H9 (cell line): ENCODE data around the gene CEP164. TPM values are rescaled to one million over a fixed set of nuclear protein-coding genes. Genes with fewer than 3 reads are reported as not detected.

Experiments used
- DNase-seq: peaks from one replicate; pipeline ENCODE4 v3.0.0-alpha.2; 2017
- H2AFZ ChIP-seq: one replicate; pipeline ENCODE4 v1.6.1; 2013; ENCODE audit warnings: mild to moderate bottlenecking, low read length, control low read depth, moderate library complexity
- H2AK5ac ChIP-seq: 2 replicates; pipeline ENCODE4 v1.6.1; 2013; ENCODE audit warnings: low read length, control low read depth, mixed read lengths; ENCODE audit not compliant: insufficient read length
- H2BK120ac ChIP-seq: one replicate; pipeline ENCODE4 v1.6.1; 2013; ENCODE audit warnings: low read depth, mild to moderate bottlenecking, low read length, control low read depth, inconsistent platforms; ENCODE audit not compliant: poor library complexity, severe bottlenecking
- H2BK12ac ChIP-seq: 2 replicates; pipeline ENCODE4 v1.6.1; 2013; ENCODE audit warnings: low read length, control low read depth, mixed read lengths, low read depth; ENCODE audit not compliant: insufficient read length
- H2BK15ac ChIP-seq: 2 replicates; pipeline ENCODE4 v1.6.1; 2013; ENCODE audit warnings: low read depth, low read length, control low read depth
- H2BK20ac ChIP-seq: one replicate; pipeline ENCODE4 v1.6.1; 2013; ENCODE audit warnings: low read depth, mild to moderate bottlenecking, low read length, control low read depth, inconsistent platforms; ENCODE audit not compliant: poor library complexity, severe bottlenecking
- H2BK5ac ChIP-seq: 2 replicates; pipeline ENCODE4 v1.6.1; 2013; ENCODE audit warnings: low read length, control low read depth, mixed read lengths; ENCODE audit not compliant: insufficient read length
- H3K14ac ChIP-seq: 2 replicates; pipeline ENCODE4 v1.6.1; 2013; ENCODE audit warnings: low read length, control low read depth; ENCODE audit not compliant: insufficient read depth
- H3K18ac ChIP-seq: 2 replicates; pipeline ENCODE4 v1.6.1; 2013; ENCODE audit warnings: low read depth, mild to moderate bottlenecking, mixed read lengths, low read length, control low read depth; ENCODE audit not compliant: insufficient read length
- H3K23ac ChIP-seq: 2 replicates; pipeline ENCODE4 v1.6.1; 2013; ENCODE audit warnings: low read length, control low read depth, mixed read lengths, low read depth; ENCODE audit not compliant: insufficient read length
- H3K23me2 ChIP-seq: 2 replicates; pipeline ENCODE4 v1.6.1; 2013; ENCODE audit warnings: low read depth, mild to moderate bottlenecking, mixed read lengths, low read length, control low read depth; ENCODE audit not compliant: insufficient read length, poor library complexity, severe bottlenecking
- H3K27ac ChIP-seq: 2 replicates; pipeline ENCODE4 v1.5.1; 2013; ENCODE audit warnings: low read length, control low read depth, mixed read lengths, low read depth; ENCODE audit not compliant: insufficient read length
- H3K27me3 ChIP-seq: 2 replicates; pipeline ENCODE4 v1.6.1; 2013; ENCODE audit warnings: low read length, control low read depth, inconsistent platforms; ENCODE audit not compliant: insufficient read depth
- H3K4ac ChIP-seq: 2 replicates; pipeline ENCODE4 v1.6.1; 2013; ENCODE audit warnings: low read depth, mild to moderate bottlenecking, control low read depth, inconsistent platforms, low read length, moderate library complexity
- H3K4me1 ChIP-seq: 2 replicates; pipeline ENCODE4 v1.6.1; 2013; ENCODE audit warnings: low read length, control low read depth, inconsistent platforms; ENCODE audit not compliant: insufficient read depth
- H3K4me2 ChIP-seq: 2 replicates; pipeline ENCODE4 v1.6.1; 2013; ENCODE audit warnings: low read length, control low read depth, mixed read lengths; ENCODE audit not compliant: insufficient read length, insufficient read depth
- H3K56ac ChIP-seq: 2 replicates; pipeline ENCODE4 v1.6.1; 2013; ENCODE audit warnings: low read depth, mild to moderate bottlenecking, mixed read lengths, low read length, control low read depth; ENCODE audit not compliant: insufficient read length
- H3K79me1 ChIP-seq: 2 replicates; pipeline ENCODE4 v1.6.1; 2013; ENCODE audit warnings: low read depth, mild to moderate bottlenecking, moderate library complexity, low read length, control low read depth, inconsistent platforms; ENCODE audit not compliant: insufficient read depth, poor library complexity, severe bottlenecking
- H3K79me2 ChIP-seq: 2 replicates; pipeline ENCODE4 v1.6.1; 2013; ENCODE audit warnings: low read length, control low read depth, inconsistent platforms; ENCODE audit not compliant: insufficient read depth
- H3K9ac ChIP-seq: 2 replicates; pipeline ENCODE4 v1.6.1; 2013; ENCODE audit warnings: low read length, control low read depth, mixed read lengths; ENCODE audit not compliant: insufficient read length; ENCODE audit errors: extremely low read depth
- H3K9me3 ChIP-seq: one replicate; pipeline ENCODE4 v1.6.1; 2013; ENCODE audit warnings: low read depth, low read length, inconsistent platforms; ENCODE audit not compliant: control insufficient read depth
- H3T11ph ChIP-seq: one replicate; pipeline ENCODE4 v1.6.1; 2013; ENCODE audit warnings: mild to moderate bottlenecking, low read length, control low read depth, inconsistent platforms
- H4K20me1 ChIP-seq: one replicate; pipeline ENCODE4 v1.6.1; 2013; ENCODE audit not compliant: control insufficient read depth, insufficient read length, insufficient read depth
- H4K5ac ChIP-seq: 2 replicates; pipeline ENCODE4 v1.6.1; 2013; ENCODE audit warnings: low read depth, mild to moderate bottlenecking, mixed read lengths, low read length, control low read depth; ENCODE audit not compliant: insufficient read length
- H4K8ac ChIP-seq: replicated peaks from 2 replicates; pipeline ENCODE4 v1.6.1; 2013; ENCODE audit warnings: low read length, control low read depth, mixed read lengths, low read depth; ENCODE audit not compliant: insufficient read length
- H4K91ac ChIP-seq: 2 replicates; pipeline ENCODE4 v1.6.1; 2013; ENCODE audit warnings: low read depth, mild to moderate bottlenecking, moderate library complexity, mixed read lengths, low read length, control low read depth; ENCODE audit not compliant: insufficient read length
- H3K27ac Mint-ChIP-seq, 3 experiments: 2 replicates in 2 of 3; 3 replicates in 1 of 3; pipeline ENCODE4 v1.8.0; 2020 to 2021; ENCODE audit warnings: mixed read lengths in 3 of 3, mild to moderate bottlenecking in 1 of 3, moderate library complexity in 1 of 3
- H3K27me3 Mint-ChIP-seq: 2 replicates; pipeline ENCODE4 v1.8.0; 2021; ENCODE audit warnings: low read depth, mild to moderate bottlenecking, moderate library complexity, mixed read lengths
- H3K36me3 Mint-ChIP-seq, 3 experiments: 2 replicates in 2 of 3; 3 replicates in 1 of 3; pipeline ENCODE4 v1.8.0; 2020 to 2021; ENCODE audit warnings: low read depth in 3 of 3, mixed read lengths in 3 of 3; ENCODE audit not compliant: insufficient read depth in 1 of 3
- H3K4me1 Mint-ChIP-seq, 2 experiments: 2 replicates each; pipeline ENCODE4 v1.8.0; 2020; ENCODE audit warnings: mixed read lengths in 2 of 2
- H3K4me3 Mint-ChIP-seq, 2 experiments: 2 replicates in 1 of 2; 3 replicates in 1 of 2; pipeline ENCODE4 v1.8.0; 2020 to 2021; ENCODE audit warnings: mild to moderate bottlenecking in 2 of 2, mixed read lengths in 2 of 2, moderate library complexity in 1 of 2
- H3K9me3 Mint-ChIP-seq, 2 experiments: 2 replicates in 1 of 2; 3 replicates in 1 of 2; pipeline ENCODE4 v1.8.0; 2020; ENCODE audit warnings: mild to moderate bottlenecking in 2 of 2, mixed read lengths in 2 of 2, moderate library complexity in 1 of 2
- CTCF ChIP-seq: fragments of 200-600 bp; sonication (generic); conservative IDR thresholded peaks from 3 replicates; pipeline ENCODE4 v1.8.0; 2021; ENCODE audit warnings: antibody characterized with exemption, mild to moderate bottlenecking
- WGBS: extraction: QIAGEN DNeasy Blood & Tissue Kit; methylation state at CpG from one replicate; pipeline ENCODE4 v1.1.7; 2013; ENCODE audit warnings: missing lambda C conversion rate, low lambda C conversion rate, mixed read lengths; ENCODE audit not compliant: insufficient read length; ENCODE audit errors: extremely low coverage; 5-methylcytosine and 5-hydroxymethylcytosine counted together
- total RNA-seq: library from RNA; stranded (reverse); gene quantifications from 2 replicates; pipeline ENCODE4 v1.2.1, GENCODE V29; 2021

The CEP164 gene
- total RNA-seq, 1 experiment from 2014 or later, result 24.9 TPM

GRCh38 chr11:117387992-117388755, 60.5 kb downstream of the CEP164 start:
- Histone ChIP-seq H2AK5ac (no peak overlapping the region), H2BK15ac (no peak overlapping the region), H4K91ac (no peak overlapping the region), H2BK12ac (no peak overlapping the region), H3T11ph (no peak overlapping the region), H3K56ac (no peak overlapping the region), H4K8ac (no peak overlapping the region), H3K18ac (no peak overlapping the region), H4K5ac (no peak overlapping the region), H3K4ac (no peak overlapping the region), H4K20me1 (peaks cover 2% of the 10 kb centered on the region), H3K23me2 (no peaks in the 10 kb centered on the region), H3K27ac (no peak overlapping the region), H2BK120ac (no peak overlapping the region), H3K4me1 (no peaks in the 10 kb centered on the region), H3K79me1 (no peaks in the 10 kb centered on the region), H3K14ac (no peak overlapping the region), H3K79me2 (no peaks in the 10 kb centered on the region), H3K9ac (no peak overlapping the region), H2AFZ (no peak overlapping the region), H3K4me2 (no peak overlapping the region), H3K23ac (no peak overlapping the region), H3K9me3 (no peaks in the 10 kb centered on the region), H2BK5ac (no peak overlapping the region), H2BK20ac (no peak overlapping the region), H3K27me3 (no peaks in the 10 kb centered on the region)
- no peaks in the 10 kb centered on the region for H3K9me3 Mint-ChIP-seq
- no peaks in the 10 kb centered on the region for H3K4me1 Mint-ChIP-seq
- no peak for TF ChIP-seq CTCF
- peaks cover 10 to 39% (median 31%) of the 10 kb centered on the region in 3 experiments for H3K36me3 Mint-ChIP-seq
- no CpG with 5 or more reads among the region's 3 CpGs for WGBS
- H3K27ac Mint-ChIP-seq, result no peak overlapping the region
- no peaks in the 10 kb centered on the region for H3K27me3 Mint-ChIP-seq
- H3K4me3 Mint-ChIP-seq, result no peak overlapping the region
- DNase-seq, result no peak
